H1 (cell line): Measurements from ENCODE around the gene SBDS. TPM values are rescaled to one million over a fixed set of nuclear protein-coding genes. Genes with fewer than 3 reads are reported as not detected.

Experiments
- CTCF ChIA-PET: fragments of 300-600 bp; sonication (Branson Sonifier 250); formaldehyde crosslinking; loops from one replicate; lab custom pipeline; 2021; ENCODE audit not compliant: partially characterized antibody; lab: Charles Lee
- POLR2A ChIA-PET: fragments of 300-600 bp; sonication (Branson Sonifier 250); formaldehyde crosslinking; loops from one replicate; lab custom pipeline; 2021; ENCODE audit warnings: inconsistent platforms; ENCODE audit not compliant: partially characterized antibody; lab: Charles Lee
- DNase-seq, 2 experiments: peaks; one replicate each; pipeline versions ENCODE4 v3.0.0 to v3.0.0-alpha.2; 2010 to 2022; ENCODE audit warnings: low spot score in 2 of 2, low read depth in 1 of 2, mixed read lengths in 1 of 2
- FAIRE-seq: peaks from 2 replicates; lab custom pipeline; 2011; peaks lifted over from hg19 to GRCh38; lab: Jason Lieb, UNC
- H2AFZ ChIP-seq: 2 replicates; pipeline ENCODE4 v1.8.1; 2012; ENCODE audit warnings: low read length, inconsistent platforms
- H2AK5ac ChIP-seq: 2 replicates; pipeline ENCODE4 v1.6.1; 2013; ENCODE audit warnings: low read depth, low read length
- H2BK120ac ChIP-seq: replicated peaks from 2 replicates; pipeline ENCODE3; 2013; ENCODE audit warnings: low read depth, low read length, inconsistent platforms
- H2BK12ac ChIP-seq: 2 replicates; pipeline ENCODE4 v1.6.1; 2013; ENCODE audit warnings: low read depth, low read length
- H2BK15ac ChIP-seq: 2 replicates; pipeline ENCODE4 v1.6.1; 2013; ENCODE audit warnings: low read length
- H2BK20ac ChIP-seq: 2 replicates; pipeline ENCODE4 v1.6.1; 2013; ENCODE audit warnings: low read length
- H2BK5ac ChIP-seq: 2 replicates; pipeline ENCODE4 v1.6.1; 2013; ENCODE audit warnings: low read depth, low read length
- H3K14ac ChIP-seq: 2 replicates; pipeline ENCODE4 v1.6.1; 2013; ENCODE audit warnings: inconsistent platforms; ENCODE audit not compliant: insufficient read length
- H3K18ac ChIP-seq: 2 replicates; pipeline ENCODE4 v1.6.1; 2013; ENCODE audit warnings: low read length; ENCODE audit errors: extremely low read depth
- H3K23ac ChIP-seq: 2 replicates; pipeline ENCODE4 v1.6.1; 2013; ENCODE audit warnings: inconsistent platforms; ENCODE audit not compliant: insufficient read length
- H3K23me2 ChIP-seq: 2 replicates; pipeline ENCODE4 v1.6.1; 2013; ENCODE audit warnings: low read depth, low read length
- H3K27ac ChIP-seq: 2 replicates; pipeline ENCODE4 v1.6.1; 2011; ENCODE audit warnings: low read depth, low read length, inconsistent platforms
- H3K27me3 ChIP-seq, 4 experiments: replicated peaks in 1 of 4; 1 replicate in 1 of 4; 2 replicates in 3 of 4; pipeline versions ENCODE4 v1.6.1 to v1.8.1; 2011 to 2013; ENCODE audit warnings: low read length in 3 of 4, mild to moderate bottlenecking in 3 of 4, inconsistent platforms in 2 of 4, mixed read lengths in 2 of 4, moderate library complexity in 1 of 4; ENCODE audit not compliant: control insufficient read depth in 3 of 4, insufficient read depth in 3 of 4; ENCODE audit errors: extremely low read depth in 1 of 4
- H3K36me3 ChIP-seq, 4 experiments: 2 replicates each; pipeline versions ENCODE4 v1.6.1 to v1.8.1; 2011 to 2013; ENCODE audit warnings: mild to moderate bottlenecking in 4 of 4, low read length in 3 of 4, moderate library complexity in 2 of 4, control low read depth in 1 of 4, inconsistent platforms in 1 of 4; ENCODE audit not compliant: insufficient read depth in 4 of 4, control insufficient read depth in 2 of 4
- H3K4ac ChIP-seq: replicated peaks from 2 replicates; pipeline ENCODE3; 2013; ENCODE audit warnings: low read length, low read depth, mixed read lengths, inconsistent platforms; ENCODE audit not compliant: insufficient read length
- H3K4me1 ChIP-seq, 4 experiments: replicated peaks in 1 of 4; 1 replicate in 1 of 4; 2 replicates in 3 of 4; pipeline versions ENCODE4 v1.6.1 to v1.8.1; 2011 to 2013; ENCODE audit warnings: low read length in 3 of 4, inconsistent platforms in 2 of 4, mixed read lengths in 1 of 4; ENCODE audit not compliant: insufficient read depth in 4 of 4, control insufficient read depth in 3 of 4
- H3K4me2 ChIP-seq, 2 experiments: 2 replicates each; pipeline versions ENCODE4 v1.6.1 to v1.8.1; 2011 to 2013; ENCODE audit warnings: low read depth in 2 of 2, low read length in 2 of 2, control low read depth in 1 of 2, inconsistent platforms in 1 of 2, mild to moderate bottlenecking in 1 of 2; ENCODE audit not compliant: insufficient read depth in 1 of 2
- H3K4me3 ChIP-seq, 4 experiments: fragments of 200-600, 300-600 bp in 1 of 4; sonication (generic), shearing (Covaris generic), sonication (Bioruptor Twin) in 1 of 4; 2 replicates each; pipeline versions ENCODE4 v1.5.1 to v1.8.1; 2011 to 2016; ENCODE audit warnings: low read length in 4 of 4, low read depth in 3 of 4, control low read depth in 2 of 4, inconsistent platforms in 2 of 4, mild to moderate bottlenecking in 2 of 4, mixed read lengths in 1 of 4, moderate library complexity in 1 of 4; ENCODE audit not compliant: insufficient read depth in 2 of 4; ENCODE audit errors: extremely low read depth in 1 of 4
- H3K56ac ChIP-seq: replicated peaks from 2 replicates; pipeline ENCODE3; 2013; ENCODE audit warnings: low read depth, mild to moderate bottlenecking, mixed read lengths, low read length, inconsistent platforms; ENCODE audit not compliant: insufficient read length
- H3K79me1 ChIP-seq: 2 replicates; pipeline ENCODE4 v1.6.1; 2013; ENCODE audit warnings: low read depth, low read length, control low read depth
- H3K79me2 ChIP-seq, 2 experiments: 2 replicates each; pipeline versions ENCODE4 v1.6.1 to v1.8.1; 2012 to 2013; ENCODE audit warnings: low read length in 2 of 2, mild to moderate bottlenecking in 2 of 2, inconsistent platforms in 1 of 2; ENCODE audit not compliant: insufficient read depth in 2 of 2, control insufficient read depth in 1 of 2
- H3K9ac ChIP-seq, 4 experiments: replicated peaks in 1 of 4; 1 replicate in 1 of 4; 2 replicates in 3 of 4; pipeline versions ENCODE4 v1.6.1 to v1.8.1; 2011 to 2013; ENCODE audit warnings: low read depth in 3 of 4, low read length in 3 of 4, control low read depth in 2 of 4, mild to moderate bottlenecking in 2 of 4, moderate library complexity in 2 of 4, inconsistent platforms in 1 of 4; ENCODE audit errors: extremely low read depth in 1 of 4
- H3K9me3 ChIP-seq, 2 experiments: 2 replicates each; pipeline versions ENCODE4 v1.6.1 to v1.8.1; 2012 to 2013; ENCODE audit warnings: mild to moderate bottlenecking in 2 of 2, moderate library complexity in 2 of 2, control low read depth in 1 of 2, inconsistent platforms in 1 of 2, low read depth in 1 of 2, low read length in 1 of 2, mixed read lengths in 1 of 2; ENCODE audit not compliant: insufficient read depth in 2 of 2
- H4K20me1 ChIP-seq, 2 experiments: replicated peaks in 1 of 2; 2 replicates each; pipeline versions ENCODE3 to v1.8.1; 2011 to 2013; ENCODE audit warnings: inconsistent platforms in 2 of 2, low read length in 2 of 2, mild to moderate bottlenecking in 1 of 2; ENCODE audit not compliant: insufficient read depth in 2 of 2, control insufficient read depth in 1 of 2
- H4K5ac ChIP-seq: 2 replicates; pipeline ENCODE4 v1.6.1; 2013; ENCODE audit warnings: low read length, low read depth, mixed read lengths, inconsistent platforms; ENCODE audit not compliant: insufficient read length
- H4K8ac ChIP-seq: 2 replicates; pipeline ENCODE4 v1.8.0; 2013; ENCODE audit warnings: mild to moderate bottlenecking, moderate library complexity, low read length, inconsistent platforms; ENCODE audit not compliant: insufficient read depth; ENCODE audit errors: extremely low read depth
- H4K91ac ChIP-seq: replicated peaks from 2 replicates; pipeline ENCODE3; 2013; ENCODE audit warnings: low read length, mixed read lengths, inconsistent platforms; ENCODE audit not compliant: insufficient read length
- BACH1 ChIP-seq: IDR thresholded peaks from 2 replicates; pipeline ENCODE4 v1.6.1; 2012; ENCODE audit warnings: low read length, improper control_type of control experiment
- BRCA1 ChIP-seq: IDR thresholded peaks from 2 replicates; pipeline ENCODE4 v1.6.1; 2012; ENCODE audit warnings: low read depth, low read length, improper control_type of control experiment
- CBX5 ChIP-seq: fragments of 300-800, 300-1000 bp; sonication (generic); IDR thresholded peaks from 2 replicates; pipeline ENCODE4 v1.7.1; 2016; ENCODE audit warnings: antibody characterized with exemption, low read length, low read depth
- CTBP2 ChIP-seq: IDR thresholded peaks from 2 replicates; pipeline ENCODE4 v1.7.0; 2011; ENCODE audit warnings: borderline replicate concordance, mild to moderate bottlenecking, moderate library complexity, mixed read lengths, low read length; ENCODE audit not compliant: insufficient read depth, insufficient read length
- EGR1 ChIP-seq: IDR thresholded peaks from 2 replicates; pipeline ENCODE4 v1.6.1; 2011; ENCODE audit warnings: low read depth, low read length, borderline replicate concordance
- GABPA ChIP-seq: IDR thresholded peaks from 2 replicates; pipeline ENCODE4 v1.6.1; 2011; ENCODE audit warnings: mild to moderate bottlenecking, low read length, moderate library complexity, borderline replicate concordance; ENCODE audit not compliant: insufficient read depth
- JUN ChIP-seq: IDR thresholded peaks from 2 replicates; pipeline ENCODE4 v1.6.1; 2011; ENCODE audit warnings: low read depth, mild to moderate bottlenecking, improper control_type of control experiment, low read length
- NANOG ChIP-seq: IDR thresholded peaks from 2 replicates; pipeline ENCODE4 v1.6.1; 2011; ENCODE audit warnings: low read length, low read depth, mild to moderate bottlenecking, inconsistent platforms; ENCODE audit not compliant: insufficient read depth, poor library complexity, severe bottlenecking
- RBBP5 ChIP-seq: IDR thresholded peaks from 2 replicates; pipeline ENCODE4 v1.7.1; 2012; ENCODE audit warnings: low read depth, mild to moderate bottlenecking, inconsistent platforms, low read length, moderate library complexity, borderline replicate concordance
- SIX5 ChIP-seq: IDR thresholded peaks from 2 replicates; pipeline ENCODE4 v1.6.1; 2011; ENCODE audit warnings: mild to moderate bottlenecking, low read depth, low read length
- SRF ChIP-seq: IDR thresholded peaks from 2 replicates; pipeline ENCODE4 v1.6.1; 2011; ENCODE audit warnings: mild to moderate bottlenecking, low read depth, low read length, moderate library complexity
- SUZ12 ChIP-seq: fragments of 200-600 bp; sonication (generic); IDR thresholded peaks from 2 replicates; pipeline ENCODE4 v1.6.1; 2012; ENCODE audit warnings: mild to moderate bottlenecking, inconsistent platforms, low read length, moderate library complexity, mixed read lengths
- TAF1 ChIP-seq: IDR thresholded peaks from 2 replicates; pipeline ENCODE4 v1.6.1; 2011; ENCODE audit warnings: mild to moderate bottlenecking, low read depth, low read length
- WGBS, 2 experiments: shearing (Covaris generic) in 1 of 2; methylation state at CpG; one replicate each; pipeline versions ENCODE4 v1.1.6 to v1.1.7; 2013 to 2015; ENCODE audit warnings: low lambda C conversion rate in 2 of 2, mixed read lengths in 2 of 2, inconsistent platforms in 1 of 2, low coverage in 1 of 2, missing lambda C conversion rate in 1 of 2; ENCODE audit not compliant: insufficient replicate concordance in 2 of 2, insufficient coverage in 1 of 2, insufficient read length in 1 of 2; ENCODE audit errors: extremely low coverage in 1 of 2, missing lambda C conversion rate in 1 of 2; 5-methylcytosine and 5-hydroxymethylcytosine counted together
- polyA plus RNA-seq, 7 experiments: library from polyadenylated mRNA; depleted of rRNA in 3 of 7; stranded (reverse) in 5 of 7; unstranded in 2 of 7; fragments of >200 nt in 5 of 7; fragments of 200-250 nt in 2 of 7; gene quantifications; 1 replicate in 5 of 7; 2 replicates in 1 of 7; 4 replicates in 1 of 7; pipeline versions ENCODE4 v1.2.1 to v1.2.3, GENCODE V29; 2011 to 2013; ENCODE audit warnings: missing spikeins in 2 of 7, mixed read lengths in 2 of 7
- total RNA-seq: library from RNA; stranded (reverse); fragmentation: NEBNext Ultra II Directional; extraction: Animal tissue kit (Norgen Biotek cat#: 25700); gene quantifications from 2 replicates; pipeline ENCODE4 v1.2.1, GENCODE V29; 2021
- TF ChIP-seq, protein P1 (sequence below): IDR thresholded peaks from 2 replicates; pipeline ENCODE4 v1.6.1; 2011; ENCODE audit warnings: low read length, improper control_type of control experiment

Gene SBDS
- total and polyA plus RNA-seq, 2 of the 8 experiments (the other 6 are each of a cell fraction or from before 2014, with no cell fraction given), result 8.2 to 27.5 TPM

DNA sequence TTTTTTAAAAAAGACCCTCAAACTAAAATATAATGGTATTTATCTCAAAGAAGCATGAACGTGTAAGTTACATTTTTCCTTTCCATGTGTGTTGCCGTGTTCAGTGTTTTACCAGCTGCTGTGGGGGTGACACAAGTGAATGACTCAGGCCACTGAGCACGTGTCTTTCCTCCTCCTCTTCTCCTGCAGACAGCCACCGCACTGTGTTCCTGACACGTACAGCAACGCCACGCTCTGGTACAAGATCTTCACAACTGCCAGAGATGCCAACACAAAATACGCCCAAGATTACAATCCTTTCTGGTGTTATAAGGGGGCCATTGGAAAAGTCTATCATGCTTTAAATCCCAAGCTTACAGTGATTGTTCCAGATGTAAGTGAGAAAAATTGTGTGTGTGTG, 44.6 kb downstream of the SBDS start:
- Histone ChIP-seq H3K4me3 (no peak overlapping the region), H3K4me2 (no peak overlapping the region)
- CTCF ChIA-PET, result interaction anchor here (0.9 to 1.5 kb wide), 2 partner anchors 9 to 46 kb away, joined by 4 to 6 read pairs; no protein-coding TSS in a partner anchor
- TF ChIP-seq SRF (no peak), CBX5 (no peak), SIX5 (no peak), EGR1 (no peak), RBBP5 (no peak), SUZ12 (no peak), BACH1 (no peak), TAF1 (no peak), NANOG (no peak), GABPA (no peak), CTBP2 (no peak), BRCA1 (no peak), JUN (no peak)
- TF ChIP-seq, protein P1, sequence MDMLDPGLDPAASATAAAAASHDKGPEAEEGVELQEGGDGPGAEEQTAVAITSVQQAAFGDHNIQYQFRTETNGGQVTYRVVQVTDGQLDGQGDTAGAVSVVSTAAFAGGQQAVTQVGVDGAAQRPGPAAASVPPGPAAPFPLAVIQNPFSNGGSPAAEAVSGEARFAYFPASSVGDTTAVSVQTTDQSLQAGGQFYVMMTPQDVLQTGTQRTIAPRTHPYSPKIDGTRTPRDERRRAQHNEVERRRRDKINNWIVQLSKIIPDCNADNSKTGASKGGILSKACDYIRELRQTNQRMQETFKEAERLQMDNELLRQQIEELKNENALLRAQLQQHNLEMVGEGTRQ, result no peak

More for the DNA sequence above, 44.6 kb downstream of the SBDS start:
- H3K79me1 ChIP-seq, result no peaks in the 10 kb centered on the region; the same call in 1 of the 2 replicates
- no peak overlapping the region for H3K18ac ChIP-seq
- H3K23me2 ChIP-seq, result no peaks in the 10 kb centered on the region
- no peak overlapping the region for H2AK5ac ChIP-seq
- no peak for FAIRE-seq
- H2BK12ac ChIP-seq, result no peak overlapping the region
- H4K5ac ChIP-seq, result no peak overlapping the region
- no peak overlapping the region for H3K56ac ChIP-seq
- H2BK120ac ChIP-seq, result no peak overlapping the region
- H4K8ac ChIP-seq, result no peak overlapping the region
- H3K27ac ChIP-seq, result no peak overlapping the region
- no peak overlapping the region for H2BK5ac ChIP-seq
- H3K9ac ChIP-seq, result no peak overlapping the region
- H3K4me1 ChIP-seq, result no peaks in the 10 kb centered on the region; a peak in 3 of 7 replicates
- no peak for DNase-seq
- H4K20me1 ChIP-seq, result no peaks in the 10 kb centered on the region
- 88% methylated on average over 7 of the region's 8 CpGs; no CpG with 5 or more reads in 1 of the 2 experiments for WGBS, 2 experiments
- H2AFZ ChIP-seq, result no peak overlapping the region
- no peak overlapping the region for H4K91ac ChIP-seq
- H3K27me3 ChIP-seq, result no peaks in the 10 kb centered on the region
- H3K4ac ChIP-seq, result no peak overlapping the region
- peaks cover 10 to 63% (median 47%) of the 10 kb centered on the region in 4 experiments for H3K36me3 ChIP-seq
- no peaks in the 10 kb centered on the region for H3K79me2 ChIP-seq
- no peak overlapping the region for H3K14ac ChIP-seq
- POLR2A ChIA-PET, result no interaction called here
- H2BK20ac ChIP-seq, result no peak overlapping the region
- no peak overlapping the region for H2BK15ac ChIP-seq
- H3K9me3 ChIP-seq, result no peaks in the 10 kb centered on the region
- H3K23ac ChIP-seq, result no peak overlapping the region
